Measurements from ENCODE around the gene GNB1L.

- TF ChIP-seq, protein P1, sequence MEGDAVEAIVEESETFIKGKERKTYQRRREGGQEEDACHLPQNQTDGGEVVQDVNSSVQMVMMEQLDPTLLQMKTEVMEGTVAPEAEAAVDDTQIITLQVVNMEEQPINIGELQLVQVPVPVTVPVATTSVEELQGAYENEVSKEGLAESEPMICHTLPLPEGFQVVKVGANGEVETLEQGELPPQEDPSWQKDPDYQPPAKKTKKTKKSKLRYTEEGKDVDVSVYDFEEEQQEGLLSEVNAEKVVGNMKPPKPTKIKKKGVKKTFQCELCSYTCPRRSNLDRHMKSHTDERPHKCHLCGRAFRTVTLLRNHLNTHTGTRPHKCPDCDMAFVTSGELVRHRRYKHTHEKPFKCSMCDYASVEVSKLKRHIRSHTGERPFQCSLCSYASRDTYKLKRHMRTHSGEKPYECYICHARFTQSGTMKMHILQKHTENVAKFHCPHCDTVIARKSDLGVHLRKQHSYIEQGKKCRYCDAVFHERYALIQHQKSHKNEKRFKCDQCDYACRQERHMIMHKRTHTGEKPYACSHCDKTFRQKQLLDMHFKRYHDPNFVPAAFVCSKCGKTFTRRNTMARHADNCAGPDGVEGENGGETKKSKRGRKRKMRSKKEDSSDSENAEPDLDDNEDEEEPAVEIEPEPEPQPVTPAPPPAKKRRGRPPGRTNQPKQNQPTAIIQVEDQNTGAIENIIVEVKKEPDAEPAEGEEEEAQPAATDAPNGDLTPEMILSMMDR (IDR thresholded peaks at IDR 0.05): no peak
- no peak for TF ChIP-seq SIN3A (IDR thresholded peaks at IDR 0.05; ENCODE audit: borderline replicate concordance, insufficient read depth, low read depth, low read length)
These were observed 8.1 kb upstream of the GNB1L start for GRCh38 chr22:19862619-19863246.

Measured in Panc1 (cell line).